GM19438 (cell line): ENCODE results near the gene PCID2.
"Not testable (repeated sequence)": the region's sequence is repeated elsewhere in the genome, so short reads cannot be mapped to it uniquely, and the experiment has no call there.

Experiments
- ATAC-seq: cut with Tn5 transposase; IDR thresholded peaks from one replicate; pipeline ENCODE4 v1.9.1; 2021; ENCODE audit warnings: low read depth; ENCODE audit not compliant: unreplicated experiment

PCID2 gene

DNA sequence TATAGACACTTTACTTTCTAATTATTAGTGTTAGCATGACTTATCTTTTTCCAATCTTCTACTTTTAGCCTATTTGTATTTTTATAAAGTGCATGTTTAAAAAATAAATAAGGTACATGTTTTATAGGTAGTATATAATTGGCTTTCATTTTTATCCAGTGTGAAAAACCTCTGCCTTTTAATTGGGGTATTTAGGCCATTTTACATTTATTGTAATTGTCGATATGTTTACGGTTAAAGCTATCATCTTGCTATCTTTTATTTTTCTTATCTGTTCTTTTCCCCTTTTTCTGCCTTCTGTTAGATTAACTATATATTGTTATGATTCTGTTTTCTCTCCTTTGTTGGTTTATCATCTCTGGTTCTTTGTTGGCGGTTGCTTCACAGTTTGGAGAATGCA is 40.9 kb downstream of the PCID2 start:
- no peak for ATAC-seq

DNA sequence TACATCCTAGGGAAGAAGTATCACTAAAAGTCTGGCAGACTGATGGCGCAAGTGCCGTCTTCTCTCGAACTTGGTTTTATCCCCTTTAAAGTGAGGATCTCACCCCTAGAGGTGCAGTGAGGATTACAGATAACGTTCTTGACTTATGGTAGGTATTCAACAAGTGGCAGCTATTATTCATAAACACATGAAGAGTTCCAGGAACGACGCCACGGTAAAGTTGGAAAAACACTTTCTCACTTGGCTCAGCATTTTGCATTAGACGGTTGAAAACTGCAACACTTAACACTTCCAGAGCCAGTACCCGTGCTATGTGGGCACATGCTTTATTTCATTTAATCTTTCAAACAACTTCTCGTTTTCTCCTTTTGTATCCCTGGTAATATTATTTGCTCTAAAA is 41.3 kb downstream of the PCID2 start:
- ATAC-seq: no peak

DNA sequence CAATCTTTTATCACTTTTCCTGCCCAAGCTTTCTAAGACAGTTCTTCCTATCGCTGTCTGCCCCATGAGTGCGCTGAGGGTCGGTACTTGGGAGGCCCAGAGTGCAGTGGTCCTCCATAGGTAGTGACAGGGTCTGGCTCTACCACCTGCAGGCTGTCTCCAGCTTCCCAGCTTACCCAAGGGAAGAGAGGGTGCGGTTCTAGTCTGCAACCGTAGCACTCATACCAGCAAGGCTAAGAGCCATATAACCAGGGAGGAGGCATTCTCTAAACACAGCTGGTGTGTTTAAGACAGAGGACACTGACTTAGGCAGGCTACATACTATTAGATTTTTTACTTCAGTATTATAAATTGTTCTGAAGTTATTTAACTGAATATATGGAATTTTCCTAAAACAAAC is 41.8 kb downstream of the PCID2 start:
- ATAC-seq: no peak

DNA sequence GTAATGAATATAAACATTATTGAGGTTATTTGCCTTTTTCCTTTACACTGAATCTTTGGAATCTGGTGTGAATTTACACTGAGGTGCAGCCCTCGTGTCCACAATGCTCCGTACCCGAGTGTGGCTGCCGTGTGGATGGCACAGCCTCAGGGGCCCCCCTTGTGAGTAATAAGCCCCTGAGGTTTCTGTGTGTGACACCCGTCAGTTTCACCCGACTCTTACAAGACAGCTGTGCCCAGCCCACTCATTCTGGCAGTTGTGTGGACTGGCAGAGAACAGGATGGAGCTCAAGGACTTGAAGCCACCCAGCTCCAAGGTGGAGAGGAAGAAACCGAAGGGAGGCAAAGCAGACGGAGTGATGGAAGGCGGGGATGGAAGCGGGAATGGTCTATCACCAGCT is 42.2 kb downstream of the PCID2 start:
- no peak for ATAC-seq

DNA sequence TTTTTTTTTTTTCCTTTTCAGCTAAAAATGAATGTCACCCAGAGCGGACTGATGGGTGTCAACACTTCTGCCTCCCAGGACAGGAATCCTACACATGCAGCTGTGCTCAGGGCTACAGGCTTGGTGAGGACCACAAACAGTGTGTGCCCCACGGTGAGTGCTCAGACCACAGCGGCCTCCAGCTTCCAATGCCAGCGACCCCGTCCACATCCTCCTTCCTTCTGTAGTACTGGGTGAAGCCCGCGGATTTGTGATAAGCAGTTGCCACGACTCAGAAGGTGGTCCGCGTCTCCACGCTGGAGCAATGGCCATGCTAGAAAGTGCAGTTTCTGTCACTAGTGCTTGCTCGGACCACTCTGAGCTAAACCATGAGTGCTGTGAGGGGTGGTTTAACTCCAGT is 44.0 kb downstream of the PCID2 start:
- ATAC-seq: no peak

DNA sequence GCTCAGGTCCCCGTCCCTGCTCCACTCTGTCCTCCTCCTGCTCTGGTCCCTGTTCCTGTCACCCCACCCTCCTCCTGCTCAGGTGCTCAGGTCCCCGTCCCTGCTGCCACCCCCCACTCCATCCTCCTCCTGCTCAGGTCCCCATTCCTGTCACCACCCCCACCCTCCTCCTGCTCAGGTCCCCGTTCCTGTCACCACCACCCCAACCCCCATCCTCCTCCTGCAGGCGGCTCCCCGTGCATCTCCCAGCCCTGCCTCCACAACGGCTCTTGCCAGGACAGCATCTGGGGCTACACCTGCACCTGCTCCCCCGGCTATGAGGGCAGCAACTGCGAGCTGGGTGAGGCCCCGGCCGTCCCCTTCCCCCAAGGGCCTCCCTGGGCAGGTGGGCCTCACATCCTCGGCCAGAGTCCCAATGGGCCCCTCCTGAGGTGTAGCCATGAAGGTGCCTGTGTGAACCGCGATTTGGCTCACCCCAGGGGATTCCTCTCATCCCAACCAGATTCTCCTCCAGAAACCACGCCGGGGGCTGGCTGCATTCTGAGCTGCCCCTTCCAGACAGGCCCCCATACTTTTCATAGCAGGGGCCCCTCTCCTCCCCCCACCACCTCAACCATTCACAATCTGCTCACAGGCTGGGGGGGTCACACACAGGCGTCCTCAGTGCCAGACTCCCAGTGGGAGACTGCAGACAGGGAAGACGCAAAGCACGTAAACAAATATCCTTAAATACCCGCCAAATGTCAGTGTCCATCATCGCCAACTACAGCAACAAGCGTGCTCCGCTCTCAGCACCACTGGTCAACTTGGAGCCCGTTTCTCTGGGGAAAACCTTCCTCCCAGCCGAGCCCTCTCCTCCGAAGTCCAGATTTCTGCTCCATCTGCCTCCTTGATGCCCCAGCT is 45.4 kb downstream of the PCID2 start:
- no peak for ATAC-seq

DNA sequence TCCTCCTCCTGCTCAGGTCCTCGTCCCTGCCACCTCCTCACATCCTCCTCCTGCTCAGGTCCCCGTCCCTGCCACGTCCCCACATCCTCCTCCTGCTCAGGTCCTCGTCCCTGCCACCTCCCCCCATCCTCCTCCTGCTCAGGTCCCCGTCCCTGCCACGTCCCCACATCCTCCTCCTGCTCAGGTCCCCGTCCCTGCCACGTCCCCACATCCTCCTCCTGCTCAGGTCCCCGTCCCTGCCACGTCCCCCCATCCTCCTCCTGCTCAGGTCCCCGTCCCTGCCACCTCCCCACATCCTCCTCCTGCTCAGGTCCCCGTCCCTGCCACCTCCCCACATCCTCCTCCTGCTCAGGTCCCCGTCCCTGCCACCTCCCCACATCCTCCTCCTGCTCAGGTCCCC is 46.5 kb downstream of the PCID2 start:
- not testable (repeated sequence) for ATAC-seq

DNA sequence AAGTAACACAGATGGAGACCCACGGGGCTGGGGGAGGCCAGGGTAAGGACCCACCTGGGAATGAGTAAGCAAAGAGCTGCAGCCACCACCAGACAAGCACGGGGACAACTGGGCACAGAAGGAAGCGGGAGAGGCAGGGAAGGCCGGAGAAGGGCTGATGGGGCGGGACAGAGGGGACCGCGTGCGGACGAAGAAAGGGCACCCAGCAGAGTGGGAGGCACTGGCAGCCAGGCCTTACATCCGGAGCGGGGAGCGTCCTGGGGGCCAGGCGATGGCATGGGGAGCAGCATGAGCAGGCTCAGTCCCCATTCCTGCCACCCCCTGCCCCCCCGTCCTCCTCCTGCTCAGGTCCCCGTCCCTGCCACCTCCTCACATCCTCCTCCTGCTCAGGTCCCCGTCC is 47.0 kb downstream of the PCID2 start:
- no peak for ATAC-seq

DNA sequence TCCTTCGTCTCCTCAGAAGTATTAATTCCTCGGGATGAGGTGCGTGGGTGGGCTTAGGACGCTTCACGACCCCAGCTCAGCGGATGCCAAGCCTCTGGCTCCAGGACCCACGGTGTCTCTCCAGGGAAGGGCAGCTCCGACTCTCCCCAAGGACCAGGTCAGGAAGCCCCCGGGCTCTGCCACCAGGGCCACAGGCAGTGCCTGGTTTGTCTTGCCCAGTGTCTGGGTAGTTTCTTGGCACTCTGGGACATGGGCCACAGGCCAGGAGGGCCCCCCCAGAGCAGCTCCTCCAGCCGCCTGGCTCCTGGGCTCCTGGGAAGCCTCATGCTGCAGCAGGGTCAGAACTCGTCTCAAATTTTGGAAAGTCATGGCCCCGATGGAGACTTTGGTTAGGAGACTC is 47.5 kb downstream of the PCID2 start:
- ATAC-seq: no peak

DNA sequence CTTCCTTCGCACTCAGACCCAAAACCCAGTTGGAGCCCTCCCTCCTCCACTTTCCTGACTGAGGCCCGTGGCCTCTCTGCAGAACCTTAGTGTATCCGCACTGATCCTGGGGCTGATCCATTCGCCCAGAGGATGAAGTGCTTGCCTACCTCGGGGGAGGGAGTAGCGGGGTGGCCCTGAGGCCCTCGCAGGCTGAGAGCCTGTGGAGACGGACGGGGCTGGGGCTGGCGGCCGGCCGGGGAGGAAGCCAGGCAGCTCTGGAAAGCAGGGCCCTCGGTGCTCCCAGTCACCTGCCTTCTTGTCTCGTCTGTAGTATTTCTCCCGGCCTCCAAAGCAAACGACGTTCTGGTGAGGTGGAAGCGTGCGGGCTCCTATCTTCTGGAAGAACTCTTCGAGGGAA is 48.8 kb downstream of the PCID2 start:
- no peak for ATAC-seq

DNA sequence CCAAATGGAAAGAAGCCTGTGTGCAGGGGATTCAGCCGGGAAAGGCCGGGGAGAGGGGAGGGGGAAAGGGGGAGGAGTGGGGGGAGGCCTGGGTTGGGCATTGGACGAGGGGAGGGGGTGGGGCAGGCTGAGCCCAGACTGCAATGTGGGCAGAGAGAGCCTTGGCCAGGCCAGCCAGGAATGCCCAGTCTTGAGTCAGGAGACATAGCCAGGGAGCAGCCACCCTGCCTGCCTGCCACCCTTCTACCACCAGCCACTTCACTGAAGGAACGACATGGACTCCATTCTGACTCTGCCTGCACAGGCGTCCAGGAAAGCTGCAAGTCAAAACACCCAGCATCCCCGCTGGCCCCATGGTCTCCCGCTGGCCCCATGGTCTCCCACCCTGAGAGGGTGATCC is 49.5 kb downstream of the PCID2 start:
- no peak for ATAC-seq

DNA sequence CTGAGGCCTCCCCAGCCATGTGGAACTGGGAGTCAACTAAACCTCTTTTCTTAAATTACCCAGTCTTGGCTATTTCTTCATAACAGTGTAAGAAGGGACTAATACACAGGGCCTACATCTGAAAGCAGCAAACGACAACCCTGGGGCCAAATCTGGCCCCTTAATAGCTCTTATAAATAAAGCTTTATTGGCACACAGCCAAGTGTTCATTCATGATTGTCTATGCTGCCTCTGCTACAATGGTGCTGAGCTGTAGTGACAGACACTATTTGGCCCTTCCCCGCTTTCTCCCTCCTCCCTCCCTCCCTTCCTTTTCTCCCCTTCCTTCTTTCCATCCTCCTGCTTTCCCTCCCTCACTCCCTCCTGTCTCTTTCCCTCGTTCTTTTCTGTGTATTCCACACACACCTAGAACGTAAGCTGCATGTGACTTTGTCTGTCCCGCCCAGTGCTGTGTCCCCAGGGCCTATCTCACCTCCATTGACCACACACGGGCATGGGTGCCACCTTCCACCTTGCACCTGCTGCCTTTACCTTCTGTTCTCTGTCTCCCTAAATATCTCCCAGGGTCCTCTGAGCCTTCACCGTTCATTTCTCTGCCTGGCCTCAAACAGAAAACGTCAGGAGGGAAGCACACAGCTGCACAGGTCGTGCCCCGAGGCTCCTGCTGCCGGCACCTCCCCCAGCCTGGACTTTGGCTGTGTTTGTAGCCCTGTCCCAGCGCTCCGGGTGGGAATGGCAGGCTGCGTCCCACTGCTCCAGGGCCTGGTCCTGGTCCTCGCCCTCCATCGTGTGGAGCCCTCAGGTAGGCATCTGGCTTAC is 50.3 kb downstream of the PCID2 start, which contains the start of gene PROZ:
Gene PROZ, plus strand, starts transcription at position 720 of the 819 bp plus-strand sequence. Its CDS starts 13 bp downstream, at position 733.
- ATAC-seq: no peak

DNA sequence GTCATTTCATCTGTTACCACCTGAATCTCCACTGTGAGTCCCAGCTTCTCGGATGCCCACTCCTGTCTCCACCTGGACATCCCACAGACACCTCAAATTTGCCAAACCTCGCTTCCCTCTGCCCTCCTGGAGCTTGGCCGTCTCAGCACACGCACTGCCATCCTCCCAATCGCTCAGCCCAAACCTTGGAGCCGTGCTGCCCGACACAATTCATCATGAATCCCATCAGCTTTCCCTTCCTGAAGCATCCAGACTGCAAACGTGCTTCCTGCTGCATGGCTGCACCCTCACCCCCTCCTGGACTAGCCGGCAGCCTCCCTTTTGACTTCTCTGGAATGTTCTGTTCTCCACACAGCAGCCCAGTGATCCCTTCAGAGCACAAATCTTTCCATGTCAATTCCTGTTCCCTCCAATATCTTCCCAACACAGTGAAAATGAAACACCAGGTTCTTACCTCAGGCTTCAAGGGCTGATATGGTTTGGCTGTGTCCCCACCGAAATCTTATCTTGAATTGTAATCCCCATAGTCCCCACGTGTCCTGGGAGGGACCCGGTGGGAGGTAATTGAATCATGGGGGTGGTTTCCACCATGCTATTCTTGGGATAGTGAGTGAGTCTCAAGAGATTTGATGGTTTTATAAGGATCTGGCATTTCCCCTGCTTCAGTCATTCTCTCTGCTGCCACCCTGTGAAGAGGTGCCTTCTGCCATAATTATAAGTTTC is 51.1 kb downstream of the PCID2 start:
- ATAC-seq: no peak

DNA sequence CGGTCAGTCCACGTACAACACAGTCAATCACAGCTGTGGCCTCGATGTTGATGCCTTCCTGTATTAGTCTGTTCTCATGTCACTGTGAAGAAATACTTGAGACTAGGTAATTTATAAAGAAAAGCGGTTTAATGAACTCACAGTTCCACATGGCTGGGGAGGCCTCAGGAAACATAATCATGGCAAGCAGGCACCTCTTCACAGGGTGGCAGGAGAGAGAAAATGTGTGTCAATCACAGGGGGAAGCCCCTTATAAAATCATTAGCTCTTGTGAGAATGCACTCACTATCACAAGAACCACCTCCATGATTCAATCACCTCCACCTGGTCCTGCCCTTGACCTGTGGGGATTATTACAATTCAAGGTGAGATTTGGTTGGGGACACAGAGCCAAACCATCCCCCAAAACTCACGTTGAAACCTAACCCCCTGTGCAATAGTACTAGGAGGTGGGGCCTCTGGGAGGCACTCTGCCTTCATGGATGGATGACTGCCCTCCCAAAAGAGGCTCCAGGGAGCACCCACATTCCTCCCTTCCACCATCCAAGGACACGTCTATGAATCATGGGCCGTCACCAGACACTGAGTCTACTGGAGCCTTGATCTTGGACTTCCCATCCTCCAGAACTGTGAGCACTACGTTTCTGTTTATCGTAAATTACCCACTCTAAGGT is 52.4 kb downstream of the PCID2 start:
- ATAC-seq: no peak

DNA sequence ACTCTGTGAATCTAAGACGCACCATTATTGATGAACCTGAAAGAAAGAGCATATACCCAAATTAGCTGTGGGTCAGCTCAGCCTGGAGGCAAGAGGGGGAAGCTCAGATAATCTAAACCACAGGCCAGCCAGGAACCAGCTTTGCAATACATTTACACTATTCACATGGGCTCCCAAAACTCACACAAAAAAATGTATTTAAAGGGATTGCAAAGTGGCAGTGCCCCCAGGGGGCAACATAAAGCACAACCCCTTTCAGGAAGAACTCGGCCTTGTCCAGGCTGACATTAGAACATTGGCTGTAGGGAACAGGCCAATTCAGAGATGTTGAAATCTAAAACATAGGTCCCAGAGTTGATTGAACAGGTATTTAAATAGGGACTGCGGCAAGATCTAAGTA is 53.3 kb downstream of the PCID2 start:
- no peak for ATAC-seq

DNA sequence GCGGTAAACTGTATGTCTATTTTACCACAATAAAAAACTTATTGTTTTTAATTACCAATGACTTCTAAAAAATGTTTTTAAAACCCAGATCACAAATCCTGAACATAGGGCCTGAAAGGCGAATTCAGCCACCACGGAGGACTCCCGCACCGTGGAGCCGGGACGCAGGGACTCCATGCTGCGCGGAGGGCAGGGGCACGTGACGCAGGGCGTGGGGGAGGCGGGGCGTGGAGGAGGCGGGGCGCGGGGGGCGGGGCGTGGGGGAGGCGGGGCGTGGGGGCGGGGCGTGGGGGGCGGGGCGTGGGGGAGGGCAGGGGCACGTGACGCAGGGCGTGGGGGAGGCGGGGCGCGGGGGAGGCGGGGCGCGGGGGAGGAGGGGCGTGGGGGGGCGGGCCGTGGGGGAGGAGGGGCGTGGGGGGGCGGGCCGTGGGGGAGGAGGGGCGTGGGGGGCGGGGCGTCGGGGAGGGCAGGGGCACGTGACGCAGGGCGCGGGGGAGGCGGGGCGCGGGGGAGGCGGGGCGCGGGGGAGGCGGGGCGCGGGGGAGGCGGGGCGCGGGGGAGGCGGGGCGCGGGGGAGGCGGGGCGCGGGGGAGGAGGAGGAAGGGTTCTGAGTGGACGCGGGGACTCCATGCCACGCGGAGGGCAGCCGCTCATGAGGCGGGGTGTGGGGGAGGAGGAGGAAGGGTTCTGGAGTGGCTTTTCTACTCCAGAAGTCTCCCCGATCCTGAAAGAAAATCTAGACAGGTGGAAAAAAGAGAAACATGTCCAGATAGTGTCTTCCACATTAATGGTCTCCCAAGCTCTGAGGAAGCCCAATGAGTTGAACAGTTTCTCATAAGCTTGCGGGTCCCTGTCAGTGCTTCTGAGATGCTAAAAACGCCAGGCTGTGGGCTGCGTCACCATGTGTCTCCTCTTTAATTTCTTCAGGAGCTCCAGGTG is 54.4 kb downstream of the PCID2 start:
- peak; percentile 70 for ATAC-seq

DNA sequence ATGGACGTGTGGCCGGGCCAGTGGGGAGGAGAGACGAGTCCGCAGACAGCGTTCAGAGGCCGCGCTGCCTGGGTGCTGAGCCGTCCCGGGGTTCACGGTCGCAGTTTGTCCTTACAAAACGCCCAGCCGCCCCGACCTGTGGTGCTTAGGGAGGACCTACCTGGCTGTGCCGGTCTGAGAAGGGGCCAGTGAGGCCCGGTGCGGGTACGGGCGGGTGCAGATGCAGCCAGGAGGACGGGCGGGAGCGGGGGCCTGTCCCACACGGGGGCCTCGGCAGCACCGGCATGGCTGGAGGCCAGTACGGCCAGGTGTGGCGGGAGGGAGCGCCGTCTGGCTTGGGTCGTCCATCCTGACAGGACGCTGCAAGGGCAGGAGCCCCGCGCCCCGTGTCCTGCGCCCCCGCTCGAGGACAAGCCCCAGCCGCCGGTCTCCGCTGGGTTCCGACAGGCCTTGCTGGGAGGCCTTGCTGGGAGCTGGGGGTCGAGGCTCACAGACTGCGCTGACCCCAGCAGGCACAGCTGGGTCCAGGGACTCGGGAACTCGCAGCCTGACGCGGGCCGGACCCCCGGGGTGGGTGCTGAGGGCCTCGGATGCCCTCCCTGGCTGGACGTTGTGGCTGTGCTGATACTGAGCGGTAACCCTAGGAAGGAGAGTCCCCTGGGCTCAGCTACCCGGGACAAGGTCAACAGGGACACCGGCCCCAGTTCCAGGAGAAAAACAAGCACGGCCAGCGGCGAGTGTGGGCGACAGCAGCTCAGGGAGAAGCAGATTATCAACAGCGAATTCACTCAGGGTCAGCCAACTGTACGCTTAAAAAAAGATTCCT is 55.3 kb downstream of the PCID2 start:
- peak; percentile 29 for ATAC-seq

DNA sequence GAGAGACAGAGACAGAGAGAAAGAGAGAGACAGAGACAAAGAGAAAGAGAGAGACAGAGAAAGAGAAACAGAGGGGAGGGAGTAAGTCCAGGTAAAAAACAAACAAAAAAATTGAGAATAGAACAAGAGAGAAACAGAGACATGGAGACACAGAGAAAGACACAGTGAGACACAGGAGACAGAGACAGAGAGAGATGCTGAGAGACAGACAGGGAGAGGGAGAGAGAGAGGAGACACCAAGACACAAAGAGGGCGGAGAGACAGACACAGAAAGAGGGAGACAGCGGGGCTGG is 55.8 kb downstream of the PCID2 start:
- no peak for ATAC-seq
